NCI-H1092 treated with DMSO at 0.1 percent for 48 hours (cell line): Measurements from ENCODE around the gene RB1.
"Not testable (repeated sequence)": the region's sequence is repeated elsewhere in the genome, so short reads cannot be mapped to it uniquely, and the experiment has no call there.

Experiments used
- DNase-seq: peaks from one replicate; lab custom pipeline; 2025; lab: John Stamatoyannopoulos, UW

RB1 gene

GRCh38 chr13:48410199-48410598 lies 106.6 kb downstream of the RB1 start:
- no peak for DNase-seq

GRCh38 chr13:48411147-48411794 lies 107.7 kb downstream of the RB1 start:
- DNase-seq: no peak

GRCh38 chr13:48411841-48412531 lies 108.4 kb downstream of the RB1 start:
- DNase-seq: no peak

GRCh38 chr13:48412881-48413351 lies 109.4 kb downstream of the RB1 start, which contains the start of gene LPAR6:
LPAR6 (minus strand) TSS chr13:48413113; CDS start chr13:48412423, 690 bp downstream.
- DNase-seq: no peak

- no peak for DNase-seq
Measured at GRCh38 chr13:48414501-48414900, 111.0 kb downstream of the RB1 start.

GRCh38 chr13:48415516-48415915 lies 112.0 kb downstream of the RB1 start:
- DNase-seq: no peak

GRCh38 chr13:48422003-48422402 lies 118.5 kb downstream of the RB1 start:
- DNase-seq: not testable (repeated sequence)

- no peak for DNase-seq
Measured at GRCh38 chr13:48424212-48424611, 120.7 kb downstream of the RB1 start.

GRCh38 chr13:48426052-48426451 lies 122.5 kb downstream of the RB1 start:
- no peak for DNase-seq

- not testable (repeated sequence) for DNase-seq
Measured at GRCh38 chr13:48426755-48427298, 123.3 kb downstream of the RB1 start.

GRCh38 chr13:48429036-48429435 lies 125.5 kb downstream of the RB1 start:
- DNase-seq: no peak

GRCh38 chr13:48429886-48430285 lies 126.3 kb downstream of the RB1 start:
- no peak for DNase-seq

- no peak for DNase-seq
Measured at GRCh38 chr13:48431431-48431830, 127.9 kb downstream of the RB1 start.

- no peak for DNase-seq
Measured at GRCh38 chr13:48431987-48432615, 128.6 kb downstream of the RB1 start.

- no peak for DNase-seq
Measured at GRCh38 chr13:48434200-48434599, 130.6 kb downstream of the RB1 start.

GRCh38 chr13:48436661-48437288 lies 133.2 kb downstream of the RB1 start:
- no peak for DNase-seq

- no peak for DNase-seq
Measured at GRCh38 chr13:48437371-48437770, 133.8 kb downstream of the RB1 start.

GRCh38 chr13:48443442-48444208 lies 140.1 kb downstream of the RB1 start:
- DNase-seq: no peak

GRCh38 chr13:48446464-48446863 lies 142.9 kb downstream of the RB1 start:
- no peak for DNase-seq

- no peak for DNase-seq
Measured at GRCh38 chr13:48448285-48448958, 144.9 kb downstream of the RB1 start.
